ENCODE measurements around the gene ACSL1. TPM values are rescaled to one million over a fixed set of nuclear protein-coding genes. Genes with fewer than 3 reads are reported as not detected.

Gene ACSL1
- total and polyA plus RNA-seq, 2 donors (not counting 1 experiment from before 2014, with no cell fraction given) = 15.4 to 30.1 TPM

DNA sequence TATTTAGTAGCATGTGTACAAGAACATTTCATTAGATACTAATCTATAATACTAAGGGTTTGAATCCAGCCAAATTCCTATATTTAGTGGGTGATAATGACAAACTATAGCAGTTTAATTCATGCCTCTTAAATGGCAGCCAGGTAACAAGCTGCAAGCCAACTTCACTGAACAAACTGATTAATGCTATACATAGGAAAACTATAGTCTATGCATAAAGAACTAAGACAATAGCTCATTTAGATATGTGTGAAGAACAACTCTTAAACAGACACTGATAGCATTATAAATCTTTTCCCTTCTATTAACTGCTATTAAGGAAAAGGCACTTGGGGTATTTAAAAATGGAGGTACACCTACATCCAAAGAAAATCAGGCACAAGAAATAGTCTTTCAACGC, 19.1 kb downstream of the ACSL1 start:
- Histone ChIP-seq H3K27me3 (ENCODE audit: control insufficient read depth, insufficient read depth, low read length) (no peaks in the 10 kb centered on the region), H3K9ac (ENCODE audit: insufficient read depth, low read length) (no peak overlapping the region), H3K79me2 (ENCODE audit: control insufficient read depth, insufficient read depth, low read length) (no peaks in the 10 kb centered on the region), H3K4me2 (ENCODE audit: extremely low read depth, insufficient read depth, low read length) (no peak overlapping the region), H3K4me3 (replicated peaks in 1 of 4; ENCODE audit: control extremely low read depth in 1 of 4, insufficient read depth in 1 of 4, low read depth in 3 of 4, low read length in 4 of 4) (no peak overlapping the region), H3K9me3 (ENCODE audit: control insufficient read depth, insufficient read depth, low read depth, low read length) (no peaks in the 10 kb centered on the region), H2AFZ (ENCODE audit: low read length) (no peak overlapping the region), H3K36me3 (ENCODE audit: control insufficient read depth, insufficient read depth, low read length) (no peaks in the 10 kb centered on the region), H3K27ac (ENCODE audit: insufficient read depth, low read length) (no peak overlapping the region), H4K20me1 (ENCODE audit: control insufficient read depth, extremely low read depth, insufficient read depth, low read length) (no peaks in the 10 kb centered on the region), H3K4me1 (ENCODE audit: control insufficient read depth, extremely low read depth, insufficient read depth, low read length) (no peaks in the 10 kb centered on the region)
- DNase-seq (ENCODE audit: low read depth in 2 of 2) = no peak
- TF ChIP-seq, protein P1, sequence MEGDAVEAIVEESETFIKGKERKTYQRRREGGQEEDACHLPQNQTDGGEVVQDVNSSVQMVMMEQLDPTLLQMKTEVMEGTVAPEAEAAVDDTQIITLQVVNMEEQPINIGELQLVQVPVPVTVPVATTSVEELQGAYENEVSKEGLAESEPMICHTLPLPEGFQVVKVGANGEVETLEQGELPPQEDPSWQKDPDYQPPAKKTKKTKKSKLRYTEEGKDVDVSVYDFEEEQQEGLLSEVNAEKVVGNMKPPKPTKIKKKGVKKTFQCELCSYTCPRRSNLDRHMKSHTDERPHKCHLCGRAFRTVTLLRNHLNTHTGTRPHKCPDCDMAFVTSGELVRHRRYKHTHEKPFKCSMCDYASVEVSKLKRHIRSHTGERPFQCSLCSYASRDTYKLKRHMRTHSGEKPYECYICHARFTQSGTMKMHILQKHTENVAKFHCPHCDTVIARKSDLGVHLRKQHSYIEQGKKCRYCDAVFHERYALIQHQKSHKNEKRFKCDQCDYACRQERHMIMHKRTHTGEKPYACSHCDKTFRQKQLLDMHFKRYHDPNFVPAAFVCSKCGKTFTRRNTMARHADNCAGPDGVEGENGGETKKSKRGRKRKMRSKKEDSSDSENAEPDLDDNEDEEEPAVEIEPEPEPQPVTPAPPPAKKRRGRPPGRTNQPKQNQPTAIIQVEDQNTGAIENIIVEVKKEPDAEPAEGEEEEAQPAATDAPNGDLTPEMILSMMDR (conservative IDR thresholded peaks at IDR 0.05 in 1 of 2, IDR thresholded peaks at IDR 0.05 in 1 of 2; ENCODE audit: low read depth in 1 of 2, low read length in 2 of 2) = no peak
- TF ChIP-seq EZH2 (IDR thresholded peaks at IDR 0.05; ENCODE audit: low read length, missing control alignments) = no peak

DNA sequence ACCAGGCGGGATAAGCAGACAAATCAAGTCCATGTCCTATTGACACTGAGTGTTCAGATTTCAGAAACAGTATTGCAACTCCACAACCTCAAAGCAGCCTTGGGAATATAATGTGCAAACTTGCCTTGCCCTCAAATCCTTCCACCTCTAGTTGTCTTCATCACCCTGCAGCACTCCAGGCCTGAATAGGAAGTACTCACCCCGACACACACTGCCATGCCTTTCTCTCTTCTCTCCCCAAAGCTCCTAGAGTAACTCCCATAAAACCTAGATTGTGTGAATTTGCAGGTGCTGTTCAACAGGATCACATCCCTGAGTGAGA, 19.6 kb downstream of the ACSL1 start:
- no peak for DNase-seq (ENCODE audit: low read depth in 2 of 2)
- Histone ChIP-seq H3K36me3 (ENCODE audit: control insufficient read depth, insufficient read depth, low read length) (no peaks in the 10 kb centered on the region), H3K4me3 (replicated peaks in 1 of 4; ENCODE audit: control extremely low read depth in 1 of 4, insufficient read depth in 1 of 4, low read depth in 3 of 4, low read length in 4 of 4) (no peak overlapping the region), H2AFZ (ENCODE audit: low read length) (no peak overlapping the region), H3K4me1 (ENCODE audit: control insufficient read depth, extremely low read depth, insufficient read depth, low read length) (no peaks in the 10 kb centered on the region), H3K9ac (ENCODE audit: insufficient read depth, low read length) (no peak overlapping the region), H3K79me2 (ENCODE audit: control insufficient read depth, insufficient read depth, low read length) (no peaks in the 10 kb centered on the region), H3K27ac (ENCODE audit: insufficient read depth, low read length) (no peak overlapping the region), H3K4me2 (ENCODE audit: extremely low read depth, insufficient read depth, low read length) (no peak overlapping the region), H3K27me3 (ENCODE audit: control insufficient read depth, insufficient read depth, low read length) (no peaks in the 10 kb centered on the region), H4K20me1 (ENCODE audit: control insufficient read depth, extremely low read depth, insufficient read depth, low read length) (no peaks in the 10 kb centered on the region), H3K9me3 (ENCODE audit: control insufficient read depth, insufficient read depth, low read depth, low read length) (no peaks in the 10 kb centered on the region)
- TF ChIP-seq, protein P1 (conservative IDR thresholded peaks at IDR 0.05 in 1 of 2, IDR thresholded peaks at IDR 0.05 in 1 of 2; ENCODE audit: low read depth in 1 of 2, low read length in 2 of 2) = no peak
- TF ChIP-seq EZH2 (IDR thresholded peaks at IDR 0.05; ENCODE audit: low read length, missing control alignments) = no peak

DNA sequence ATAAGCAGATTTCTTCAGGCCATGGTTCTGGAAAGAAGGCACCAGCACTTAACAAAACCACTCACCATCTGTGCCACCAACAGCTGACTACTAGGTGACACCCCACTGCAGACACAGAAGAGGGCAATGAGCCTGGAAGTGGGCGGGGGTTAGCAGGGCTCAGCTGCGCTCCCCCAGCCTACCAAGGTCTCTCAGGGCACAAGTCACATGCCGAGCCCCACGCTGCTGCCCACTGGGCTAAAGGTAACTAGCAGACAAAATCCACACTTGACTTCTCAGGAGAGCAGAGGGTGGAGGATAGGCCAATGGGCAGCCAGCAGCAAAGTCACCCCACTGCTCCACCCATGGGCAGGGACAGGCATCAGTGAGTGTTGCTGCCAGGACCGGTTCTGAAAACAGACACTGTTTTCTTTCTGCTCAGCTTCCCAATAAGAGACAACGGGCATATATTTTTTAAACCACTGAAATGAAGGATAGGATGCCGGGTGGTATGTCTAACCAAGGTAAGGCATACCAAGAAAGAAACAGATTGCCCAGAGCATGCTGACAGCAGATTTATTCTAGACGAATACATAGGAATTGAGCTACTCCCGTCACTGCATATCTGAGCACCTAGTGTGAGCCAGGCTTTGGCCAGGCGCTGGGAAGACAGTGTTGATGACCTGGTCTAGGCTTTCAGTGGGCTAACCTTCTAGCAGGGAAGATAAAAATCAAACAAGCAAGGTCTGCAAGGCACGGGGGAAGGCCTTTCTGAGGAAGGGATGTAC, 20.1 kb downstream of the ACSL1 start:
- no peaks in the 10 kb centered on the region for H3K79me2 ChIP-seq (ENCODE audit: control insufficient read depth, insufficient read depth, low read length)
- no peak overlapping the region for H3K4me2 ChIP-seq (ENCODE audit: extremely low read depth, insufficient read depth, low read length)
- no peaks in the 10 kb centered on the region for H3K27me3 ChIP-seq (ENCODE audit: control insufficient read depth, insufficient read depth, low read length)
- no peak overlapping the region for H2AFZ ChIP-seq (ENCODE audit: low read length)
- H3K9ac ChIP-seq (ENCODE audit: insufficient read depth, low read length) = no peak overlapping the region
- H3K4me1 ChIP-seq (ENCODE audit: control insufficient read depth, extremely low read depth, insufficient read depth, low read length) = no peaks in the 10 kb centered on the region
- H3K9me3 ChIP-seq (ENCODE audit: control insufficient read depth, insufficient read depth, low read depth, low read length) = no peaks in the 10 kb centered on the region
- no peak overlapping the region for H3K27ac ChIP-seq (ENCODE audit: insufficient read depth, low read length)
- no peak overlapping the region for H3K4me3 ChIP-seq (replicated peaks in 1 of 4; ENCODE audit: control extremely low read depth in 1 of 4, insufficient read depth in 1 of 4, low read depth in 3 of 4, low read length in 4 of 4)
- no peaks in the 10 kb centered on the region for H4K20me1 ChIP-seq (ENCODE audit: control insufficient read depth, extremely low read depth, insufficient read depth, low read length)
- TF ChIP-seq, protein P1 (conservative IDR thresholded peaks at IDR 0.05 in 1 of 2, IDR thresholded peaks at IDR 0.05 in 1 of 2; ENCODE audit: low read depth in 1 of 2, low read length in 2 of 2) = no peak
- TF ChIP-seq EZH2 (IDR thresholded peaks at IDR 0.05; ENCODE audit: low read length, missing control alignments) = no peak
- no peaks in the 10 kb centered on the region for H3K36me3 ChIP-seq (ENCODE audit: control insufficient read depth, insufficient read depth, low read length)
- DNase-seq (ENCODE audit: low read depth in 2 of 2) = peak in 1 of 2 donors; percentile 39
